Transverse colon (tissue), 4 donors: Measurements from ENCODE around the gene GNAT1. TPM values are rescaled to one million over a fixed set of nuclear protein-coding genes. Genes with fewer than 3 reads are reported as not detected.
A peak's percentile ranks its signal among the peaks of the same experiment; 100 is the strongest.

Source experiments
- DNase-seq: peaks from one replicate; pipeline ENCODE4 v3.0.0-alpha.2; 2019
- H3K27ac ChIP-seq, 4 donors: fragments of 200-600 bp; sonication (generic); 2 replicates each; pipeline ENCODE4 v1.5.1; 2016 to 2018; ENCODE audit warnings: inconsistent platforms in 4 of 4
- H3K27me3 ChIP-seq: fragments of 200-600 bp; sonication (generic); 2 replicates; pipeline ENCODE4 v1.5.1; 2017; ENCODE audit warnings: inconsistent platforms
- H3K36me3 ChIP-seq, 4 donors: fragments of 200-600 bp; sonication (generic); 2 replicates each; pipeline ENCODE4 v1.5.1; 2017 to 2019; ENCODE audit warnings: inconsistent platforms in 4 of 4
- H3K4me1 ChIP-seq, 4 donors: fragments of 200-600 bp; sonication (generic); 2 replicates each; pipeline ENCODE4 v1.5.1; 2017 to 2020; ENCODE audit warnings: inconsistent platforms in 4 of 4
- H3K4me3 ChIP-seq, 4 donors: fragments of 200-600 bp; sonication (generic); 1 replicate in 1 of 4; 2 replicates in 3 of 4; pipeline versions ENCODE4 v1.5.1 to v1.6.1; 2017 to 2019; ENCODE audit warnings: inconsistent platforms in 4 of 4
- H3K9me3 ChIP-seq, 2 donors: fragments of 200-600 bp; sonication (generic); 2 replicates each; pipeline ENCODE4 v1.5.1; 2017 to 2019; ENCODE audit warnings: inconsistent platforms in 2 of 2
- CTCF ChIP-seq, 5 experiments: fragments of 200-600 bp in 3 of 5; fragments of 450-650 bp in 2 of 5; sonication (generic) in 3 of 5; IDR thresholded peaks; 1 replicate in 2 of 5; 2 replicates in 3 of 5; pipeline ENCODE4 v1.5.1; 2016 to 2017; ENCODE audit warnings: antibody characterized with exemption in 5 of 5, inconsistent platforms in 3 of 5, mild to moderate bottlenecking in 2 of 5, moderate library complexity in 1 of 5
- EP300 ChIP-seq: sonication (generic); formaldehyde crosslinking; IDR thresholded peaks from one replicate; pipeline ENCODE4 v1.6.1; 2017; ENCODE audit warnings: antibody characterized with exemption, low read depth
- POLR2A ChIP-seq: fragments of 450-650 bp; IDR thresholded peaks from one replicate; pipeline ENCODE4 v1.6.1; 2016; ENCODE audit warnings: antibody characterized with exemption, mild to moderate bottlenecking, moderate library complexity
- POLR2AphosphoS5 ChIP-seq, 3 donors: sonication (generic); formaldehyde crosslinking; IDR thresholded peaks; one replicate each; pipeline ENCODE4 v1.6.1; 2016; ENCODE audit warnings: antibody characterized with exemption in 3 of 3
- WGBS, 2 donors: methylation state at CpG; one replicate each; pipeline ENCODE4 v1.1.5; 2018; ENCODE audit warnings: low coverage in 1 of 2; 5-methylcytosine and 5-hydroxymethylcytosine counted together
- in situ Hi-C, 4 donors: fragments of 200-750 bp; cut with MboI; loops; one replicate each; pipeline versions ENCODE4 v1.15.0 to v1.15.1; 2017; ENCODE audit warnings: low sequenced_read_pairs in 3 of 4, low pct_ligation_motif_present in 1 of 4, low pct_unique_long_range_greater_than_20kb in 1 of 4
- intact Hi-C: fragments of 100-400 bp; cut with DNase I; formaldehyde crosslinking; loops from one replicate; pipeline ENCODE4 v1.15.1; 2023; ENCODE audit warnings: low total_unique reads
- total RNA-seq, 4 donors: library from RNA; depleted of rRNA; stranded (reverse); fragments of >200 nt; gene quantifications; one replicate each; pipeline ENCODE4 v1.1.0, GENCODE V29; 2016

Gene GNAT1
- total RNA-seq, 4 donors from 2014 or later: not detected

GRCh38 chr3:50172626-50173220 is 18.7 kb upstream of the GNAT1 start:
- H3K4me1 ChIP-seq: peaks cover 8 to 48% (median 24%) of the 10 kb centered on the region in 4 donors
- no peaks in the 10 kb centered on the region for H3K36me3 ChIP-seq
- peak overlapping the region in 2 of 4 donors; percentile 15 to 55 for H3K27ac ChIP-seq
- intact Hi-C loops: no loop called here
- no peak overlapping the region for H3K4me3 ChIP-seq
- in situ Hi-C loops: no loop called here
- WGBS, 2 donors: 48% methylated on average over 8 of the region's 8 CpGs; no CpG with 5 or more reads in 1 of the 2 donors
- TF ChIP-seq EP300 (no peak), POLR2AphosphoS5 (IDR thresholded peaks at IDR 0.05) (no peak), POLR2A (no peak), CTCF (IDR thresholded peaks at IDR 0.05) (no peak)
- no peaks in the 10 kb centered on the region for H3K9me3 ChIP-seq
- DNase-seq: no peak
- H3K27me3 ChIP-seq: no peaks in the 10 kb centered on the region

- Histone ChIP-seq H3K9me3 (no peaks in the 10 kb centered on the region), H3K4me1 (peaks cover 6 to 36% (median 24%) of the 10 kb centered on the region in 4 donors), H3K27me3 (no peaks in the 10 kb centered on the region), H3K4me3 (no peak overlapping the region), H3K27ac (no peak overlapping the region), H3K36me3 (no peaks in the 10 kb centered on the region)
- TF ChIP-seq CTCF (IDR thresholded peaks at IDR 0.05): no peak
- TF ChIP-seq POLR2AphosphoS5 (IDR thresholded peaks at IDR 0.05): no peak
- no peak for TF ChIP-seq POLR2A
- TF ChIP-seq EP300: no peak
- WGBS, 2 donors: 74% methylated on average over 29 of the region's 29 CpGs; no CpG with 5 or more reads in 1 of the 2 donors
- in situ Hi-C loops: no loop called here
- no peak for DNase-seq
- intact Hi-C loops: no loop called here
These were observed 17.5 kb upstream of the GNAT1 start for GRCh38 chr3:50173685-50174516.

- no peak overlapping the region for H3K27ac ChIP-seq
- H3K9me3 ChIP-seq: no peaks in the 10 kb centered on the region
- no peak overlapping the region for H3K4me3 ChIP-seq
- DNase-seq: no peak
- H3K4me1 ChIP-seq: peaks cover 6 to 37% (median 24%) of the 10 kb centered on the region in 4 donors
- in situ Hi-C loops: no loop called here
- 91% methylated on average over 7 of the region's 7 CpGs; no CpG with 5 or more reads in 1 of the 2 donors for WGBS, 2 donors
- intact Hi-C loops: no loop called here
- no peak for TF ChIP-seq POLR2A
- no peak for TF ChIP-seq EP300
- no peak for TF ChIP-seq CTCF (IDR thresholded peaks at IDR 0.05)
- no peak for TF ChIP-seq POLR2AphosphoS5 (IDR thresholded peaks at IDR 0.05)
- H3K36me3 ChIP-seq: no peaks in the 10 kb centered on the region
- no peaks in the 10 kb centered on the region for H3K27me3 ChIP-seq
These were observed 16.9 kb upstream of the GNAT1 start for GRCh38 chr3:50174517-50174895.

- Histone ChIP-seq H3K27me3 (no peaks in the 10 kb centered on the region), H3K4me1 (peaks cover 6 to 41% (median 24%) of the 10 kb centered on the region in 4 donors), H3K4me3 (no peak overlapping the region), H3K27ac (no peak overlapping the region), H3K36me3 (no peaks in the 10 kb centered on the region), H3K9me3 (no peaks in the 10 kb centered on the region)
- 92% methylated on average over 13 of the region's 17 CpGs; no CpG with 5 or more reads in 1 of the 2 donors for WGBS, 2 donors
- TF ChIP-seq CTCF (IDR thresholded peaks at IDR 0.05): no peak
- TF ChIP-seq POLR2A: no peak
- no peak for TF ChIP-seq EP300
- TF ChIP-seq POLR2AphosphoS5 (IDR thresholded peaks at IDR 0.05): no peak
- intact Hi-C loops (no loop called here), in situ Hi-C loops (no loop called here)
- no peak for DNase-seq
These were observed 16.4 kb upstream of the GNAT1 start for GRCh38 chr3:50174947-50175524.
